CD4-positive, alpha-beta T cell treated with Interleukin-6 for 4 hours (primary cell): ENCODE data around the gene SYNC.
"Not testable (repeated sequence)": the region's sequence is repeated elsewhere in the genome, so short reads cannot be mapped to it uniquely, and the experiment has no call there.

Source experiments
- DNase-seq: peaks from one replicate; pipeline ENCODE4 v3.0.0-alpha.2; 2020; ENCODE audit warnings: mixed read lengths

SYNC gene

DNA sequence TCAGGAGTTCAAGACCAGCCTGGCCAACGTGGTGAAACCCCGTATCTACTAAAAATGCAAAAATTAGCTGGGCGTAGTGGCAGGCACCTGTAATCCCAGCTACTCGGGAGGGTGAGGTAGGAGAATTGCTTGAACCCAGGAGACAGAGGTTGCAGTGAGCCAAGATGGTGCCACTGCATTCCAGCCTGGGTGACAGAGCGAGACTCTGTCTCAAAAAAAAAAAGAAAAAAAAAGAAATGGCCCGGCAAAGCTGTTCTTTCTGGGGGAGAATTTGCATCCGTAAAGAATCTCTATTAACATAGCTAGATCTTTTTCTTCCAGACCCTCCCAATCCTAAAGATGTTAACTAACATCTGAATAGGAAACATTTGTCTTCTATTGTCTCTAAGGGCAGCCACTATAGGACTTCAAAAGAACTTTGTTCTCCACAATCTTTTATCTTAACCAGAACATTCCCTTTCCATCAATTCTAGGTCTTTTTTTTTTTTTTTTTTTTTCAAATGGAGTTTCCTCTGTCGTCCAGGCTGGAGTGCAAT, 60.2 kb downstream of the SYNC start:
- not testable (repeated sequence) for DNase-seq

DNA sequence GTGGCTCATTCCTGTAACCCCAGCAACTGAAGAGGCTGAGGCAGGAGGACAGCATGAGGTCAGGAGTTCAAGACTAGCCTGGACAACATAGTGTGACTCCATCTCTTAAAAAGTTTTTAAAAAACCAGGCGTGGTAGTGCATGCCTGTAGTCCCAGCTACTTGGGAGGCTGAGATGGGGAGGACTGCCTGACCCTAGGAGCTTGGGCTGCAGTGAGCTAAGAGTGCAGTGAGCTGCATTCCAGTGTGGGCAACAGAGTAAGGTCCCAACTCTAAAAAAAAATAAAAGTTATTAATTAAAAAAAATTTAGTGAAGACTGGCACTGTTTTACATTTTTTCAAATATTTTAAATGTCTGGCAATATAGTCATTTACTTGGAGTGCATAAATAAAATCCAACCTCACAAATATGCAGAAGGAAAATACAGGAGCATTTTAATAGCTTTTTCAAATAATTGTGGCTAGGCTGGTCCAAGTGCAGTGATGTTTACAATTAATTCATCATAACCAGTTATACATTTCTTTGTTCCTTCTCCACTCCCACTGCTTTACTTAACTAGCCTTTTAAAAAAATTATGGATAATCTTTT, 63.0 kb downstream of the SYNC start:
- DNase-seq = no peak

DNA sequence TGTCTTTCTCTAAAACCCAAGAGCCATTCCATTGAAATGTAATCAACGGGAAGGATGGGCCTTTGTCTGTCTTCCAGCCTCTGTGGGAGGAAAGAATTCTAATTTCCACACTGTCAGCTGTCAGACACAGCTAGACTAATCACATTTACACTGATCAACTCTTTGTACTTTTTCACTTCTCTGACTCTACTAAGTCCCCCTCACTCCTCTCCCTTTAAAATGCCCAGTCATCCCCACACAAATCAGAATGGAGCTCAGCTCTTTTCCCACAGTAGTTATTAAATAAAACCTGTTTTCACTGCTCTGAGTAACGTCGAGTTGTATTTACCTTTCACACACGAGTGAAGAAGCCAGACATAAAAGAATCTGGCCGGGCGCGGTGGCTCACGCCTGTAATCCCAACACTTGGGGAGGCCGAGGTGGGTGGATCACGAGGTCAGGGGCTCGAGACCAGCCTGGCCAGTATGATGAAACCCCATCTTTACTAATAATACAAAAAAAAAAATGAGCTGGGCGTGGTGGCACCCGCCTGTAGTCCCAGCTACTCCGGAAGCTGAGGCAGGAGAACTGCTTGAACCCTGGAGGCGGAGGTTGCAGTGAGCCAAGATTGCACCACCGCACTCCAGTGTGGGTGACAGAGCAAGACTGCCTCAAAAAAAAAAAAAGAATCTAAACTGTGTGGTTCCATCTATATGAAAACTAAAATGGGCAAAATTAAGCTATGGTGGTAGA, 65.5 kb downstream of the SYNC start:
- no peak for DNase-seq

DNA sequence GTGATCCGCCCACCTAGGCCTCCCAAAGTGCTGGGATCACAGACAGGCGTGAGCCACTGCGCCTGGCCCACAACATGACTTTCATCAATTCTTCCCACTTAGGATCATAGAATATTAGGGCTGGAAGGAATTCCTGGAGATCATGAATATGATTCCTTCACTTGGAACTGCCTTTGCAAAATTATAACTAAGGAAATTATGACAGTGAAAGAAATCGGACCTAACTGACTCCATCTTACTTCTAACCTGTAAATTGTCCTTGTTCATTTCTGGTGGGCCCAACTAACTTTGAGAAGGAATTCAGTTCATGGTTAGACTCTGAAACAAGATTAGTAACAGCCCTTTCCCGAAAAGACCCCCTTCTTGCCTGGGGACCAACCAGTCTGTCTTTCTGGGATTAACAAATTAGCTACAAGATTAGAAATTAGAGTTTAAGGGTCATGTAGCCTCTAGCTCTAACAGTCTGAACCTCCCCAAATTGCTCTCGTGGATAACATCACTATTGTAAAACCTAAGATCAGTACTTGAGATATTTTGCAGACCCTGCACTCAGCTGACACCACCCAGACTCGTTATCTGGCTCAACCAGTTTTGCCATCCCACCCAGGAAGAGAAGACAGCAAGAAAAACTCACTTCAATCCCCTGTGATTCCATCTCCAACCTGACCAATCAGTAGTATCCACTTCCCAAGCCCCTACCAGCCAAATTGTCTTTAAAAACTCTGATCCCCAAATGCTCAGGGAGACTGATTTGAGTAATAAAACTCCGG, 66.9 kb downstream of the SYNC start:
- DNase-seq = no peak

DNA sequence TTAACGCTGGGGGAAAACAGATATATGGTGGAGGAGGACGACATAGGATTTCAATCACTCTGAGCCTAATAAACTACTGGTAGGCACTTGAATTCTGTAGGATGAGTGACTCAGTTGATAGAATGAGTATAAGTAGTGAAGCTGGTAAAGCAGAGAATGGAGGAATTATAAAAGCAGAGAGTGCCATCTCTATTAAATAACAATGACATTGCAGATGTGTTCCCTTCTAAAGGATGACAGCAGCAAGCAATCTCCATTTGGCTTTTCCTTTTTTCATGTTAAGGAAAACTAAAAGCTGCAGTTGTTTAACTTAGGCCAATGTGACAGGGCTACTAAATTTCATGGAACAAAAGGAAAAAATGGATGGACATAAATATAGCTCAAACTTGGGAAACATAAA, 69.7 kb downstream of the SYNC start:
- DNase-seq = no peak

DNA sequence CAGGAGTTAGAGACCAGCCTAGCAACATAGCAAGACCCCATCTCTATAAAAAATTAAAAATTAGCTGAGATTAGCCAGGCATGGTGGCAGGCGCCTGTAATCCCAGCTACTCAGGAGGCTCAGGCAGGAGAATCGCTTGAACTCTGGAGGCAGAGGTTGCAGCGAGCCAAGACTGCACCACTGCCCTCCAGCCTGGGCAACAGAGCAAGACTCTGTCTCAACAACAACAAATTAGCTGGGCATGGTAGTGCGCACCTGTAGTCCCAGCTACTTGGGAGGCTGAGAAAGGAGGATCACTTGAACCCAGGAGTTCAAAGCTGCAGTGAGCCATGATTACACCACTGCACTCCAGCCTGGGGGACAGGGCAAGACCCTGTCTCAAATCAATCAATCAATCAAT, 72.4 kb downstream of the SYNC start:
- not testable (repeated sequence) for DNase-seq
